ENCODE data around the gene OR10A3. TPM values are rescaled to one million over a fixed set of nuclear protein-coding genes. Genes with fewer than 3 reads are reported as not detected.

OR10A3 gene
- polyA plus RNA-seq, 3 donors = not detected

DNA sequence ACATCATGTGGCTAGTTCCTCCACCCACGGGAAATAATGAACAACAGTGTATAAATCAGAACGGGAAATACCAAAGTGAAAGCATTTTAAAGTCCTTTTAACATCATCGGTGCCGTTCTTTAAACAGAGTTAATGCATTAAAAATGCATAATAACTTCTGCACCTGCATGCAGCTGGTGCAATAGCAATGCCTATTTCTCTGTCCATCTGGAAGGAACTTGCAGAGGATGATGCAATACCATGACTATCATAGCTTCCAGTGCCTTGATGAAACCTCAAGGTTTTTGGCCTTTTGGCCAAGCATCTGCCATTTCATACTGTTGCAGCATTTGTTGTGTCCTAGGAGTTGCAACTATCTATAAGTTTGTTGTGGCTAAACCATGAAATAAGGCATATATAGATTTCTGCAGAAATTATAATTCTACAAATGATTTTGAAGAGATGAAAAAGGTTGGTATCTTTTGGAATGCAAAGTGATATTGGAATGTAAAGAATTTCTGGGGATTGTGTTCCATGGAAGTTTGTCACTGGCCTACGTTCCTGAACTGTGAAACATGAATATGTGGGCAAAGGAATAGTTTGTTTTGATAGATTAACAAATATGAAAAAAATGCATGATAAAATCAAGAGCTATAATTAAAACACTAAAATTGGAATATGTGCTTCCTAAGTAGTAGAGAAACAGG, 35.9 kb upstream of the OR10A3 start:
- H3K9ac ChIP-seq (ENCODE audit: insufficient read depth, low read length, poor library complexity, severe bottlenecking) = no peak overlapping the region
- H4K20me1 ChIP-seq (ENCODE audit: insufficient read depth, low read length) = no peaks in the 10 kb centered on the region
- Mint-ChIP-seq H3K4me1 (no peaks in the 10 kb centered on the region), H3K36me3 (no peaks in the 10 kb centered on the region), H3K4me3 (no peak overlapping the region), H3K27me3 (ENCODE audit: low read depth in 3 of 3) (peaks cover 2 to 4% (median 3%) of the 10 kb centered on the region in 3 donors), H3K9me3 (no peaks in the 10 kb centered on the region), H3K27ac (no peak overlapping the region)
- H2AFZ ChIP-seq (ENCODE audit: insufficient read depth, low read depth, low read length, poor library complexity, severe bottlenecking) = no peak overlapping the region
- no peaks in the 10 kb centered on the region for H3K36me3 ChIP-seq (replicated peaks in 1 of 2; ENCODE audit: control insufficient read depth in 1 of 2, insufficient read depth in 2 of 2, low read length in 2 of 2)
- H3K9me3 ChIP-seq (replicated peaks in 1 of 2; ENCODE audit: control insufficient read depth in 1 of 2, insufficient read depth in 1 of 2, low read length in 2 of 2) = no peaks in the 10 kb centered on the region
- DNase-seq = no peak
- TF ChIP-seq, protein P1, sequence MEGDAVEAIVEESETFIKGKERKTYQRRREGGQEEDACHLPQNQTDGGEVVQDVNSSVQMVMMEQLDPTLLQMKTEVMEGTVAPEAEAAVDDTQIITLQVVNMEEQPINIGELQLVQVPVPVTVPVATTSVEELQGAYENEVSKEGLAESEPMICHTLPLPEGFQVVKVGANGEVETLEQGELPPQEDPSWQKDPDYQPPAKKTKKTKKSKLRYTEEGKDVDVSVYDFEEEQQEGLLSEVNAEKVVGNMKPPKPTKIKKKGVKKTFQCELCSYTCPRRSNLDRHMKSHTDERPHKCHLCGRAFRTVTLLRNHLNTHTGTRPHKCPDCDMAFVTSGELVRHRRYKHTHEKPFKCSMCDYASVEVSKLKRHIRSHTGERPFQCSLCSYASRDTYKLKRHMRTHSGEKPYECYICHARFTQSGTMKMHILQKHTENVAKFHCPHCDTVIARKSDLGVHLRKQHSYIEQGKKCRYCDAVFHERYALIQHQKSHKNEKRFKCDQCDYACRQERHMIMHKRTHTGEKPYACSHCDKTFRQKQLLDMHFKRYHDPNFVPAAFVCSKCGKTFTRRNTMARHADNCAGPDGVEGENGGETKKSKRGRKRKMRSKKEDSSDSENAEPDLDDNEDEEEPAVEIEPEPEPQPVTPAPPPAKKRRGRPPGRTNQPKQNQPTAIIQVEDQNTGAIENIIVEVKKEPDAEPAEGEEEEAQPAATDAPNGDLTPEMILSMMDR (IDR thresholded peaks at IDR 0.05) = no peak
- H3K79me2 ChIP-seq (ENCODE audit: insufficient read depth, low read length) = no peaks in the 10 kb centered on the region
- H3K27me3 ChIP-seq (ENCODE audit: control insufficient read depth in 2 of 2, insufficient read depth in 2 of 2, low read length in 2 of 2) = no peaks in the 10 kb centered on the region
- intact Hi-C loops (cut with micrococcal nuclease) = no loop called here
- H3K4me1 ChIP-seq (ENCODE audit: control insufficient read depth in 1 of 2, insufficient read depth in 2 of 2, low read length in 2 of 2) = no peaks in the 10 kb centered on the region
- no CpG with 5 or more reads among the region's 5 CpGs for WGBS (ENCODE audit: insufficient coverage)
- no peak overlapping the region for H3K4me2 ChIP-seq (replicated peaks; ENCODE audit: extremely low read depth, low read length, poor library complexity, severe bottlenecking)
- H3K4me3 ChIP-seq (replicated peaks in 1 of 3; ENCODE audit: low read depth in 2 of 3, low read length in 3 of 3) = no peak overlapping the region
- no peak overlapping the region for H3K27ac ChIP-seq (ENCODE audit: low read depth in 1 of 2, low read length in 2 of 2)

DNA sequence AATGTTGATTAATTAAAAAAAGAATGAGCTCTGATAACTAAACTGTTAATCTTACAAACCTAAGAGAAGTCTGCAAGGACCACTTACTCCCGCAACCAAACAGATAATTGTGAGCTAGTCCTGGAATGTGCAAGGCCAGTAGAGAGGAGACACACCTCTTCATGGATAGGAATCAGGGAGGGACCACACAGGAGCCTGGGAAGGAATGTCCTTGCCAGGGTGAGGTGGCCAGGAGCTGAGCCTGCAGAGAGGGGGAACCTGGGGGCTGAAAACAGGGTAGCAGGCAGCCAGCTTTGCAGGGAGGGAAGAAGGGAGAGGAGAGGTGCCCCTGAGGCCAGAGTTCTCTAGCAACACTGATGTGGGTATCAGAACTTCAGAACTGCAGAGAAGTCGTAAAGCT, 33.2 kb upstream of the OR10A3 start:
- no peak overlapping the region for H3K4me3 Mint-ChIP-seq
- no peaks in the 10 kb centered on the region for H3K4me1 Mint-ChIP-seq
- H2AFZ ChIP-seq (ENCODE audit: insufficient read depth, low read depth, low read length, poor library complexity, severe bottlenecking) = no peak overlapping the region
- no peaks in the 10 kb centered on the region for H3K79me2 ChIP-seq (ENCODE audit: insufficient read depth, low read length)
- H3K27ac ChIP-seq (ENCODE audit: low read depth in 1 of 2, low read length in 2 of 2) = no peak overlapping the region
- no peak overlapping the region for H3K4me2 ChIP-seq (replicated peaks; ENCODE audit: extremely low read depth, low read length, poor library complexity, severe bottlenecking)
- H3K27me3 Mint-ChIP-seq (ENCODE audit: low read depth in 3 of 3) = peaks cover 4 to 6% (median 6%) of the 10 kb centered on the region in 3 donors
- intact Hi-C loops (cut with micrococcal nuclease) = no loop called here
- no CpG with 5 or more reads among the region's 2 CpGs for WGBS (ENCODE audit: insufficient coverage)
- no peaks in the 10 kb centered on the region for H3K36me3 Mint-ChIP-seq
- no peak overlapping the region for H3K4me3 ChIP-seq (replicated peaks in 1 of 3; ENCODE audit: low read depth in 2 of 3, low read length in 3 of 3)
- H3K4me1 ChIP-seq (ENCODE audit: control insufficient read depth in 1 of 2, insufficient read depth in 2 of 2, low read length in 2 of 2) = no peaks in the 10 kb centered on the region
- TF ChIP-seq, protein P1 (IDR thresholded peaks at IDR 0.05) = no peak
- no peaks in the 10 kb centered on the region for H3K36me3 ChIP-seq (replicated peaks in 1 of 2; ENCODE audit: control insufficient read depth in 1 of 2, insufficient read depth in 2 of 2, low read length in 2 of 2)
- H3K9me3 ChIP-seq (replicated peaks in 1 of 2; ENCODE audit: control insufficient read depth in 1 of 2, insufficient read depth in 1 of 2, low read length in 2 of 2) = no peaks in the 10 kb centered on the region
- H3K27ac Mint-ChIP-seq = no peak overlapping the region
- no peaks in the 10 kb centered on the region for H3K9me3 Mint-ChIP-seq
- H3K9ac ChIP-seq (ENCODE audit: insufficient read depth, low read length, poor library complexity, severe bottlenecking) = no peak overlapping the region
- no peaks in the 10 kb centered on the region for H4K20me1 ChIP-seq (ENCODE audit: insufficient read depth, low read length)
- H3K27me3 ChIP-seq (ENCODE audit: control insufficient read depth in 2 of 2, insufficient read depth in 2 of 2, low read length in 2 of 2) = no peaks in the 10 kb centered on the region
- no peak for DNase-seq

Data from CD14-positive monocyte (primary cell).